Ovary (tissue), 3 donors: Measurements from ENCODE around the gene ACSM3.

ENCODE experiments used
- EP300 ChIP-seq: sonication (generic); formaldehyde crosslinking; IDR thresholded peaks from one replicate; pipeline ENCODE4 v1.6.1; 2017; ENCODE audit warnings: antibody characterized with exemption
- POLR2A ChIP-seq: fragments of 450-650 bp; IDR thresholded peaks from one replicate; pipeline ENCODE4 v1.6.1; 2017; ENCODE audit warnings: antibody characterized with exemption, mild to moderate bottlenecking, moderate library complexity
- TF ChIP-seq, protein P1 (sequence below), 3 donors: fragments of 450-650 bp in 2 of 3; fragments of 200-600 bp in 1 of 3; IDR thresholded peaks; one replicate each; pipeline versions ENCODE4 v1.5.1 to v1.8.0; 2016 to 2022; ENCODE audit warnings: antibody characterized with exemption in 3 of 3, mild to moderate bottlenecking in 1 of 3
- donor health status: DM: no; HTN: no; CAD: no.

DNA sequence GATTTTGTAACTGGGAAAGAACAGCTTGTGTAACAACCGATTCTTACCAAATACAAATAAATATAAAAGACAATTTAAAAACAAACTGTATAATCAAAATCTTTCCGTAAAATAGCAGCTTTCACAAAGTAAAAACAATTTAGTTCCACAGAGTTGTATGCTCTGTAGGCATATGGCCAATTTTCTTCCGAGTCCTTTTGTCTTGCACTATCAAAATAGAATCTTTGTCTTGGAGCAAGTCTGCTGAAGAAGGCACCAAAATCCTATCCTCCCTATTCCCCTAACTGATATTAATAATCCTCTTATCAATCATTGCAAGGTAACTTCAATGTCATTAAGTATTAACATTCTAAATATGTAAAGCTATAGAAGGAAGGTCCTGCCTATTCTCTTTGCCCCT lies 29.8 kb upstream of the ACSM3 start:
- TF ChIP-seq POLR2A (no peak), EP300 (no peak)
- TF ChIP-seq, protein P1, sequence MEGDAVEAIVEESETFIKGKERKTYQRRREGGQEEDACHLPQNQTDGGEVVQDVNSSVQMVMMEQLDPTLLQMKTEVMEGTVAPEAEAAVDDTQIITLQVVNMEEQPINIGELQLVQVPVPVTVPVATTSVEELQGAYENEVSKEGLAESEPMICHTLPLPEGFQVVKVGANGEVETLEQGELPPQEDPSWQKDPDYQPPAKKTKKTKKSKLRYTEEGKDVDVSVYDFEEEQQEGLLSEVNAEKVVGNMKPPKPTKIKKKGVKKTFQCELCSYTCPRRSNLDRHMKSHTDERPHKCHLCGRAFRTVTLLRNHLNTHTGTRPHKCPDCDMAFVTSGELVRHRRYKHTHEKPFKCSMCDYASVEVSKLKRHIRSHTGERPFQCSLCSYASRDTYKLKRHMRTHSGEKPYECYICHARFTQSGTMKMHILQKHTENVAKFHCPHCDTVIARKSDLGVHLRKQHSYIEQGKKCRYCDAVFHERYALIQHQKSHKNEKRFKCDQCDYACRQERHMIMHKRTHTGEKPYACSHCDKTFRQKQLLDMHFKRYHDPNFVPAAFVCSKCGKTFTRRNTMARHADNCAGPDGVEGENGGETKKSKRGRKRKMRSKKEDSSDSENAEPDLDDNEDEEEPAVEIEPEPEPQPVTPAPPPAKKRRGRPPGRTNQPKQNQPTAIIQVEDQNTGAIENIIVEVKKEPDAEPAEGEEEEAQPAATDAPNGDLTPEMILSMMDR (IDR thresholded peaks at IDR 0.05) = no peak
